Islet precursor cell (in vitro differentiated cells): ENCODE measurements around the gene COL24A1.
A peak's percentile ranks its signal among the peaks of the same experiment; 100 is the strongest.

ENCODE experiments used
- DNase-seq: peaks from one replicate; pipeline ENCODE4 v3.0.0-alpha.2; 2018

COL24A1 gene

GRCh38 chr1:86156566-86157455 lies at the start of gene COL24A1:
Gene COL24A1 (minus strand): TSS chr1:86156772. CDS start chr1:86156396, 376 bp downstream.
- DNase-seq, result peak; percentile 91

GRCh38 chr1:86205741-86206140 lies 49.2 kb upstream of the COL24A1 start:
- DNase-seq, result no peak

- DNase-seq, result no peak
Observed at GRCh38 chr1:86202552-86203340, 46.2 kb upstream of the COL24A1 start.

GRCh38 chr1:86201311-86201710 lies 44.7 kb upstream of the COL24A1 start:
- no peak for DNase-seq

- DNase-seq, result no peak
Observed at GRCh38 chr1:86200901-86201300, 44.3 kb upstream of the COL24A1 start.

- DNase-seq, result no peak
Observed at GRCh38 chr1:86197206-86197855, 40.8 kb upstream of the COL24A1 start.

GRCh38 chr1:86195281-86195680 lies 38.7 kb upstream of the COL24A1 start:
- DNase-seq, result no peak

- DNase-seq, result no peak
Observed at GRCh38 chr1:86194491-86195034, 38.0 kb upstream of the COL24A1 start.

GRCh38 chr1:86192417-86192816 lies 35.8 kb upstream of the COL24A1 start:
- no peak for DNase-seq

GRCh38 chr1:86191958-86192357 lies 35.4 kb upstream of the COL24A1 start:
- DNase-seq, result no peak

- no peak for DNase-seq
Observed at GRCh38 chr1:86190873-86191272, 34.3 kb upstream of the COL24A1 start.

GRCh38 chr1:86184426-86184825 lies 27.9 kb upstream of the COL24A1 start:
- no peak for DNase-seq

GRCh38 chr1:86183810-86184209 lies 27.2 kb upstream of the COL24A1 start:
- no peak for DNase-seq

GRCh38 chr1:86176226-86176625 lies 19.7 kb upstream of the COL24A1 start:
- DNase-seq, result no peak

GRCh38 chr1:86175756-86176155 lies 19.2 kb upstream of the COL24A1 start:
- no peak for DNase-seq

GRCh38 chr1:86169625-86170024 lies 13.1 kb upstream of the COL24A1 start:
- no peak for DNase-seq

- DNase-seq, result no peak
Observed at GRCh38 chr1:86159800-86160199, 3.2 kb upstream of the COL24A1 start.

- DNase-seq, result peak; percentile 72
Observed at GRCh38 chr1:86155807-86156565, 586 bp downstream of the COL24A1 start.

GRCh38 chr1:86155051-86155806 lies 1.3 kb downstream of the COL24A1 start:
- DNase-seq, result peak; percentile 75

GRCh38 chr1:86154571-86155050 lies 2.0 kb downstream of the COL24A1 start:
- DNase-seq, result peak; percentile 97

GRCh38 chr1:86153836-86154235 lies 2.7 kb downstream of the COL24A1 start:
- DNase-seq, result no peak
